Esophagus mucosa (tissue), 1 donor: ENCODE results near the gene EFL1. TPM values are rescaled to one million over a fixed set of nuclear protein-coding genes. Genes with fewer than 3 reads are reported as not detected.

Source experiments
- ATAC-seq: fragments of 200-7000 bp; cut with Tn5 transposase; one replicate; pipeline ENCODE4 v1.9.1; 2020
- total RNA-seq: library from RNA; stranded (reverse); gene quantifications from one replicate; pipeline ENCODE4 v1.2.4, GENCODE V29; 2023
- donor health status: DM: yes; HTN: yes; CAD: no.

The EFL1 gene
- total RNA-seq, 1 donor from 2014 or later = 14.5 TPM

- ATAC-seq = peak; percentile 75
These were observed 147.9 kb downstream of the EFL1 start for GRCh38 chr15:82114660-82115059.

GRCh38 chr15:82113106-82113715 lies 149.3 kb downstream of the EFL1 start:
- no peak for ATAC-seq

- ATAC-seq = no peak
These were observed 150.6 kb downstream of the EFL1 start for GRCh38 chr15:82111918-82112317.

- ATAC-seq = no peak
These were observed 152.4 kb downstream of the EFL1 start for GRCh38 chr15:82110144-82110543.

- peak; percentile 94 for ATAC-seq
These were observed 153.9 kb downstream of the EFL1 start for GRCh38 chr15:82108489-82109078.

GRCh38 chr15:82106679-82107078 lies 155.9 kb downstream of the EFL1 start:
- ATAC-seq = peak; percentile 68

GRCh38 chr15:82105451-82106215 lies 156.9 kb downstream of the EFL1 start:
- ATAC-seq = peak; percentile 44

- ATAC-seq = no peak
These were observed 159.1 kb downstream of the EFL1 start for GRCh38 chr15:82103468-82103867.

GRCh38 chr15:82100111-82100929 lies 162.2 kb downstream of the EFL1 start:
- ATAC-seq = no peak

GRCh38 chr15:82098674-82099073 lies 163.9 kb downstream of the EFL1 start:
- ATAC-seq = no peak

GRCh38 chr15:82095803-82096202 lies 166.7 kb downstream of the EFL1 start:
- ATAC-seq = no peak

- ATAC-seq = peak; percentile 73
These were observed 168.7 kb downstream of the EFL1 start for GRCh38 chr15:82093774-82094211.

- ATAC-seq = no peak
These were observed 169.2 kb downstream of the EFL1 start for GRCh38 chr15:82093325-82093724.

- no peak for ATAC-seq
These were observed 170.8 kb downstream of the EFL1 start for GRCh38 chr15:82091636-82092140.

GRCh38 chr15:82086243-82086995 lies 176.1 kb downstream of the EFL1 start:
- no peak for ATAC-seq

- ATAC-seq = no peak
These were observed 180.4 kb downstream of the EFL1 start for GRCh38 chr15:82081914-82082762.

GRCh38 chr15:82080774-82081173 lies 181.8 kb downstream of the EFL1 start:
- no peak for ATAC-seq
